Fibroblast of skin of left quadriceps (primary cell): ENCODE data around the gene S1PR3.

Experiments used
- DNase-seq, 2 experiments: peaks; one replicate each; pipeline ENCODE4 v3.0.0-alpha.2; 2013; ENCODE audit warnings: low read depth in 2 of 2

Gene S1PR3

GRCh38 chr9:89038382-89039103 lies 47.3 kb downstream of the S1PR3 start:
- peak; percentile 68 to 70 for DNase-seq

GRCh38 chr9:89039104-89039465 lies 47.8 kb downstream of the S1PR3 start:
- DNase-seq, result no peak

- DNase-seq, result no peak
Measured at GRCh38 chr9:89039664-89040063, 48.4 kb downstream of the S1PR3 start.

GRCh38 chr9:89042984-89043383 lies 51.7 kb downstream of the S1PR3 start:
- no peak for DNase-seq

- no peak for DNase-seq
Measured at GRCh38 chr9:89044104-89044503, 52.8 kb downstream of the S1PR3 start.

- no peak for DNase-seq
Measured at GRCh38 chr9:89044881-89045280, 53.6 kb downstream of the S1PR3 start.

GRCh38 chr9:89046832-89047231 lies 55.6 kb downstream of the S1PR3 start:
- peak in 1 of 2 experiments; percentile 25 for DNase-seq

GRCh38 chr9:89047667-89048066 lies 56.4 kb downstream of the S1PR3 start:
- DNase-seq, result no peak

GRCh38 chr9:89048616-89049015 lies 57.3 kb downstream of the S1PR3 start:
- DNase-seq, result no peak

- no peak for DNase-seq
Measured at GRCh38 chr9:89049646-89050045, 58.4 kb downstream of the S1PR3 start.

- no peak for DNase-seq
Measured at GRCh38 chr9:89051421-89052025, 60.3 kb downstream of the S1PR3 start.

GRCh38 chr9:89052470-89053097 lies 61.3 kb downstream of the S1PR3 start:
- DNase-seq, result no peak

- DNase-seq, result no peak
Measured at GRCh38 chr9:89053301-89053700, 62.0 kb downstream of the S1PR3 start.
